HepG2 (cell line): ENCODE measurements around the gene CHD9. TPM values are rescaled to one million over a fixed set of nuclear protein-coding genes. Genes with fewer than 3 reads are reported as not detected.

Source experiments
- ATRX ChIP-seq: sonication (generic); formaldehyde crosslinking; IDR thresholded peaks from 2 replicates; pipeline ENCODE4 v1.4.0; 2020; ENCODE audit warnings: missing genetic modification reagents, borderline replicate concordance
- EP300 ChIP-seq, 3 experiments: sonication (generic) in 1 of 3; formaldehyde crosslinking in 1 of 3; IDR thresholded peaks; 2 replicates each; pipeline versions ENCODE4 v1.5.1 to v1.6.1; 2011 to 2020; ENCODE audit warnings: low read depth in 2 of 3, low read length in 2 of 3, borderline replicate concordance in 1 of 3, improper control_type of control experiment in 1 of 3, mild to moderate bottlenecking in 1 of 3, missing genetic modification reagents in 1 of 3, moderate library complexity in 1 of 3
- FOXK1 ChIP-seq: sonication (generic); formaldehyde crosslinking; IDR thresholded peaks from 2 replicates; pipeline ENCODE4 v1.4.0; 2020; ENCODE audit warnings: low read depth, missing genetic modification reagents, borderline replicate concordance
- HCFC1 ChIP-seq: fragments of 150-350 bp; IDR thresholded peaks from 2 replicates; pipeline ENCODE4 v1.6.1; 2014; ENCODE audit warnings: low read depth, low read length
- HIVEP1 ChIP-seq: sonication (generic); formaldehyde crosslinking; IDR thresholded peaks from 2 replicates; pipeline ENCODE4 v1.4.0; 2020; ENCODE audit warnings: mild to moderate bottlenecking, missing genetic modification reagents
- IRX3 ChIP-seq: sonication (generic); formaldehyde crosslinking; IDR thresholded peaks from 2 replicates; pipeline ENCODE4 v1.8.1; 2023; ENCODE audit warnings: mild to moderate bottlenecking, low read depth, missing genetic modification reagents, borderline replicate concordance
- JARID2 ChIP-seq: sonication (generic); formaldehyde crosslinking; IDR thresholded peaks from 2 replicates; pipeline ENCODE4 v1.8.1; 2023; ENCODE audit warnings: missing genetic modification reagents, inconsistent platforms; ENCODE audit not compliant: insufficient replicate concordance
- KLF15 ChIP-seq: sonication (generic); formaldehyde crosslinking; IDR thresholded peaks from 2 replicates; pipeline ENCODE4 v1.8.1; 2023; ENCODE audit warnings: borderline replicate concordance, mild to moderate bottlenecking, inconsistent platforms, missing genetic modification reagents, mixed read lengths
- KLF6 ChIP-seq: IDR thresholded peaks from 2 replicates; pipeline ENCODE4 v1.8.0; 2016; ENCODE audit warnings: missing biosample characterization, missing genetic modification reagents
- MAZ ChIP-seq, 2 experiments: sonication (generic) in 1 of 2; formaldehyde crosslinking in 1 of 2; IDR thresholded peaks; 2 replicates each; pipeline versions ENCODE4 v1.5.0 to v1.6.1; 2012 to 2020; ENCODE audit warnings: low read depth in 2 of 2, mild to moderate bottlenecking in 2 of 2, borderline replicate concordance in 1 of 2, improper control_type of control experiment in 1 of 2, low read length in 1 of 2, missing genetic modification reagents in 1 of 2, moderate library complexity in 1 of 2
- MEF2D ChIP-seq: sonication (generic); formaldehyde crosslinking; IDR thresholded peaks from 2 replicates; pipeline ENCODE4 v1.5.1; 2020; ENCODE audit warnings: mild to moderate bottlenecking, missing genetic modification reagents
- NFATC3 ChIP-seq: sonication (generic); formaldehyde crosslinking; IDR thresholded peaks from 2 replicates; pipeline ENCODE4 v1.5.1; 2020; ENCODE audit warnings: mild to moderate bottlenecking, missing genetic modification reagents
- SMARCC2 ChIP-seq: fragments of 450-650 bp; IDR thresholded peaks from 2 replicates; pipeline ENCODE4 v1.6.1; 2017; ENCODE audit warnings: antibody characterized with exemption, mild to moderate bottlenecking
- SNRNP70 ChIP-seq: fragments of 200-400 bp; formaldehyde crosslinking; IDR thresholded peaks from 2 replicates; pipeline ENCODE4 v1.6.1; 2017; ENCODE audit warnings: mild to moderate bottlenecking, low read depth, low read length, moderate library complexity
- SP2 ChIP-seq: sonication (generic); formaldehyde crosslinking; IDR thresholded peaks from 2 replicates; pipeline ENCODE4 v1.5.1; 2020; ENCODE audit warnings: mild to moderate bottlenecking, missing genetic modification reagents
- SPEN ChIP-seq: sonication (generic); formaldehyde crosslinking; IDR thresholded peaks from 2 replicates; pipeline ENCODE4 v1.5.1; 2020; ENCODE audit warnings: low read depth, mild to moderate bottlenecking, missing genetic modification reagents
- SRF ChIP-seq: IDR thresholded peaks from 2 replicates; pipeline ENCODE4 v1.6.1; 2011; ENCODE audit warnings: mild to moderate bottlenecking, low read depth, low read length, moderate library complexity
- WIZ ChIP-seq: sonication (generic); formaldehyde crosslinking; IDR thresholded peaks from 2 replicates; pipeline ENCODE4 v1.5.1; 2020; ENCODE audit warnings: mild to moderate bottlenecking, missing genetic modification reagents
- YEATS2 ChIP-seq: sonication (generic); formaldehyde crosslinking; IDR thresholded peaks from 2 replicates; pipeline ENCODE4 v1.4.0; 2020; ENCODE audit warnings: missing genetic modification reagents, borderline replicate concordance
- ZBTB3 ChIP-seq: sonication (generic); formaldehyde crosslinking; IDR thresholded peaks from 2 replicates; pipeline ENCODE4 v1.4.0; 2020; ENCODE audit warnings: low read depth, mild to moderate bottlenecking, moderate library complexity, missing genetic modification reagents, borderline replicate concordance
- ZNF251 ChIP-seq: sonication (generic); formaldehyde crosslinking; IDR thresholded peaks from 2 replicates; pipeline ENCODE4 v1.9.0; 2021; ENCODE audit warnings: mild to moderate bottlenecking, missing genetic modification reagents
- ZNF335 ChIP-seq: sonication (generic); formaldehyde crosslinking; IDR thresholded peaks from 2 replicates; pipeline ENCODE4 v1.4.0; 2020; ENCODE audit warnings: missing genetic modification reagents
- ZNF431 ChIP-seq: sonication (generic); formaldehyde crosslinking; IDR thresholded peaks from 2 replicates; pipeline ENCODE4 v1.9.0; 2022; ENCODE audit warnings: missing genetic modification reagents, low read depth, mild to moderate bottlenecking, borderline replicate concordance
- ZNF567 ChIP-seq: sonication (generic); formaldehyde crosslinking; IDR thresholded peaks from 2 replicates; pipeline ENCODE4 v1.8.1; 2023; ENCODE audit warnings: mild to moderate bottlenecking, missing genetic modification reagents, borderline replicate concordance
- ZNF709 ChIP-seq: sonication (generic); formaldehyde crosslinking; IDR thresholded peaks from 2 replicates; pipeline ENCODE4 v1.5.0; 2020; ENCODE audit warnings: mild to moderate bottlenecking, missing genetic modification reagents
- ZNF749 ChIP-seq: sonication (generic); formaldehyde crosslinking; IDR thresholded peaks from 2 replicates; pipeline ENCODE4 v1.8.0; 2022; ENCODE audit warnings: mild to moderate bottlenecking, missing genetic modification reagents, moderate library complexity, borderline replicate concordance
- ZSCAN31 ChIP-seq: sonication (generic); formaldehyde crosslinking; IDR thresholded peaks from 2 replicates; pipeline ENCODE4 v1.5.0; 2020; ENCODE audit warnings: low read depth, mild to moderate bottlenecking, missing genetic modification reagents
- polyA plus RNA-seq, 8 experiments: library from polyadenylated mRNA; depleted of rRNA in 3 of 8; stranded (reverse) in 7 of 8; unstranded in 1 of 8; fragments of >200 nt; fragmentation: Illumina TruSeq in 4 of 8; extraction: Trizol in 4 of 8; gene quantifications; 2 replicates each; pipeline versions ENCODE4 v1.2.1 to v1.2.3, GENCODE V29; 2011 to 2016; ENCODE audit warnings: low read depth in 4 of 8, missing spikeins in 1 of 8, mixed read lengths in 1 of 8; ENCODE audit not compliant: insufficient read depth in 1 of 8
- total RNA-seq, 5 experiments: library from RNA; depleted of rRNA; stranded (reverse); fragments of >200 nt; fragmentation: Illumina TruSeq; extraction: Trizol; gene quantifications; 2 replicates each; pipeline ENCODE4 v1.2.3, GENCODE V29; 2016; ENCODE audit warnings: low read depth in 1 of 5
- TF ChIP-seq, protein P1 (sequence below), 2 experiments: sonication (generic) in 1 of 2; formaldehyde crosslinking in 1 of 2; IDR thresholded peaks; 2 replicates each; pipeline versions ENCODE4 v1.4.0 to v1.6.1; 2018 to 2020; ENCODE audit warnings: missing genetic modification reagents in 2 of 2, borderline replicate concordance in 1 of 2, low read depth in 1 of 2, mild to moderate bottlenecking in 1 of 2, missing biosample characterization in 1 of 2

CHD9 gene
- total and polyA plus RNA-seq, 2 of the 13 experiments (the other 11 are each of a cell fraction or from before 2014, with no cell fraction given) = 23.4 to 27.7 TPM

- TF ChIP-seq IRX3 (CRISPR knock-in tag) = no peak
- no peak for TF ChIP-seq ATRX (CRISPR knock-in tag)
- TF ChIP-seq ZNF335 = 0 out of 2 replicates have a peak, but pooled peaks have one; percentile 39
- no peak for TF ChIP-seq JARID2
- TF ChIP-seq NFATC3 (CRISPR knock-in tag) = no peak
- no peak for TF ChIP-seq ZNF709 (CRISPR knock-in tag)
- TF ChIP-seq HCFC1 = no peak
- 0 out of 2 replicates have a peak, but pooled peaks have one; percentile 65 for TF ChIP-seq KLF6
- TF ChIP-seq EP300 (IDR thresholded peaks at IDR 0.05; ENCODE audit: low read depth in 2 of 2, low read length in 2 of 2) = peak in 1 of 2 experiments; percentile 75; a peak in 2 of 4 replicates
- peak; percentile 46; the same call in 1 of the 2 replicates for TF ChIP-seq EP300 (CRISPR knock-in tag; IDR thresholded peaks at IDR 0.05; ENCODE audit: borderline replicate concordance)
- TF ChIP-seq ZSCAN31 (CRISPR knock-in tag) = no peak
- no peak for TF ChIP-seq WIZ (CRISPR knock-in tag)
- TF ChIP-seq, protein P1, sequence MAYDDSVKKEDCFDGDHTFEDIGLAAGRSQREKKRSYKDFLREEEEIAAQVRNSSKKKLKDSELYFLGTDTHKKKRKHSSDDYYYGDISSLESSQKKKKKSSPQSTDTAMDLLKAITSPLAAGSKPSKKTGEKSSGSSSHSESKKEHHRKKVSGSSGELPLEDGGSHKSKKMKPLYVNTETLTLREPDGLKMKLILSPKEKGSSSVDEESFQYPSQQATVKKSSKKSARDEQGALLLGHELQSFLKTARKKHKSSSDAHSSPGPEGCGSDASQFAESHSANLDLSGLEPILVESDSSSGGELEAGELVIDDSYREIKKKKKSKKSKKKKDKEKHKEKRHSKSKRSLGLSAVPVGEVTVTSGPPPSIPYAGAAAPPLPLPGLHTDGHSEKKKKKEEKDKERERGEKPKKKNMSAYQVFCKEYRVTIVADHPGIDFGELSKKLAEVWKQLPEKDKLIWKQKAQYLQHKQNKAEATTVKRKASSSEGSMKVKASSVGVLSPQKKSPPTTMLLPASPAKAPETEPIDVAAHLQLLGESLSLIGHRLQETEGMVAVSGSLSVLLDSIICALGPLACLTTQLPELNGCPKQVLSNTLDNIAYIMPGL (CRISPR knock-in tag; IDR thresholded peaks at IDR 0.05; ENCODE audit: borderline replicate concordance in 1 of 2, low read depth in 1 of 2) = no peak
- TF ChIP-seq SPEN (CRISPR knock-in tag) = no peak
- no peak; the same call in 1 of the 2 replicates for TF ChIP-seq YEATS2 (CRISPR knock-in tag)
- no peak for TF ChIP-seq ZNF251 (CRISPR knock-in tag)
- TF ChIP-seq KLF15 (CRISPR knock-in tag) = no peak
- TF ChIP-seq SNRNP70 = no peak
- TF ChIP-seq MEF2D (CRISPR knock-in tag) = peak; percentile 29; the same call in 1 of the 2 replicates
- no peak for TF ChIP-seq ZNF749
- 0 out of 2 replicates have a peak, but pooled peaks have one; percentile 80 for TF ChIP-seq ZBTB3
- TF ChIP-seq HIVEP1 (CRISPR knock-in tag) = no peak
- 0 out of 2 replicates have a peak, but pooled peaks have one; percentile 56 for TF ChIP-seq SMARCC2
- TF ChIP-seq MAZ (IDR thresholded peaks at IDR 0.05; ENCODE audit: borderline replicate concordance, low read depth, low read length) = no peak
- TF ChIP-seq MAZ (CRISPR knock-in tag; IDR thresholded peaks at IDR 0.05; ENCODE audit: low read depth) = no peak
- no peak for TF ChIP-seq ZNF567
- no peak for TF ChIP-seq SRF
- TF ChIP-seq FOXK1 (CRISPR knock-in tag) = peak; percentile 60; the same call in 1 of the 2 replicates
- TF ChIP-seq SP2 = no peak
- peak; percentile 56; the same call in 1 of the 2 replicates for TF ChIP-seq ZNF431 (CRISPR knock-in tag)
Measured at GRCh38 chr16:53048139-53048915, 6.5 kb upstream of the CHD9 start (continued).
